Stimulated activated naive B cell treated with anti-CD40 and anti-IgM and Interleukin-4, amounts not matched to agents 10 μg/mL and 1 μg/mL and 100 μg/mL, for 72 hours (primary cell): ENCODE data around the gene PLEKHM1.
"Not testable (repeated sequence)": the region's sequence is repeated elsewhere in the genome, so short reads cannot be mapped to it uniquely, and the experiment has no call there.

Experiments used
- ATAC-seq, 2 donors: fragments of 150-1000 bp; cut with Tn5 transposase; replicated peaks; 2 replicates each; pipeline ENCODE4 v1.10.0; 2021; ENCODE audit warnings: moderate library complexity in 1 of 2
- DNase-seq: peaks from one replicate; pipeline ENCODE4 v3.0.0; 2021
- H3K27ac Mint-ChIP-seq: one replicate; pipeline ENCODE4 v1.8.0; 2022; ENCODE audit warnings: mild to moderate bottlenecking, mixed read lengths
- H3K27me3 Mint-ChIP-seq, 2 donors: one replicate each; pipeline ENCODE4 v1.8.0; 2022; ENCODE audit warnings: mixed read lengths in 2 of 2
- H3K36me3 Mint-ChIP-seq, 2 donors: one replicate each; pipeline ENCODE4 v1.8.0; 2022; ENCODE audit warnings: mixed read lengths in 2 of 2, mild to moderate bottlenecking in 1 of 2
- H3K4me1 Mint-ChIP-seq, 2 donors: one replicate each; pipeline ENCODE4 v1.8.0; 2022; ENCODE audit warnings: mixed read lengths in 2 of 2, mild to moderate bottlenecking in 1 of 2
- H3K4me3 Mint-ChIP-seq, 2 donors: one replicate each; pipeline ENCODE4 v1.8.0; 2022; ENCODE audit warnings: mild to moderate bottlenecking in 2 of 2, mixed read lengths in 2 of 2, moderate library complexity in 1 of 2
- H3K9me3 Mint-ChIP-seq, 2 donors: one replicate each; pipeline ENCODE4 v1.8.0; 2022; ENCODE audit warnings: mixed read lengths in 2 of 2, mild to moderate bottlenecking in 1 of 2

Gene PLEKHM1

DNA sequence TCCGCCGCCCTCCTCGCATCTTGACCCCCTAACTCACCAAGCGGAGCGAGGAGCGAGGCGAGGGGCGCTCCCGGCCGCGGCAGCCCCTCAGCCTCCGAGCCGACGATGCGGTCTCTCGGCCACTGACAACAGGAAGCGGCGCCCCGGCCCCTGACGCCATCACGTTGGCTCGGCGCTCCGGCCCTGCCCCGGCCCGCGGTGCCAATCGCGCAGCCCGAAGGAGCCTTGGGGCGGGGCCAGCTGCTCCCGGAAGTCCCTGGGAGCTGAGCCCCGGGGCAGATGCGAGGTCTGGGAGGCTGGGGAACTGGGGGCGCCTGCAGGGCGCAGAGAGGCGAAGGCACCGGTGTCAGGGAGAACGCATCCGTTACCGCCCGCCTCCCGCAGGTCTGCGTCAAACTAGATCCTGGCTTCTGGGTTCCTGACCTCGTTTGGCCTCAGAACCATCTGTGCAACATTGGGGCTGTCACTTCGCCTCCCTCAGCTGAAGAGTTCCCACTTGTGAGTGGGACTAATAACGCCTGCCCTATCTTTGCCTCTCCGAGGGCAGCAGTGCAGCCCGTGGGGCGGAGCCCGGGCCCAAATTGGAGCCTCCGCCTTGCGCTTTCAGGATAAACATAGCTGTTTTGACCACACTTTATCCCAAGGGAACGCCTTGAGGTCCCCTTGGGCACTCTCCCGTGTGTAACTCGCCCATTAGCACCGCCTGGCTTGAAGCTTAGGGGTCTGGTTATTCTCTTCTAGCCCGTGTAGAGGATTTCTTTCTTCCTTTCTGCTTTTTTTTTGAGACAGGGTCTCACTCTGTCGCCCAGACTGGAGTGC, at the start of gene PLEKHM1:
Gene PLEKHM1, minus strand, starts transcription at position 107 of the 819 bp plus-strand sequence. CDS start 8,237 bp downstream, outside the sequence.
- not testable (repeated sequence) for H3K9me3 Mint-ChIP-seq, H3K27me3 Mint-ChIP-seq, H3K36me3 Mint-ChIP-seq
- DNase-seq: peak; percentile 83
- H3K4me1 Mint-ChIP-seq: peaks cover 17 to 27% of the 10 kb centered on the region in 2 donors
- H3K27ac Mint-ChIP-seq: peak within 1 kb of the TSS; percentile 96
- ATAC-seq: peak; percentile 96 to 97
- peak within 1 kb of the TSS; percentile 91 to 94 for H3K4me3 Mint-ChIP-seq

DNA sequence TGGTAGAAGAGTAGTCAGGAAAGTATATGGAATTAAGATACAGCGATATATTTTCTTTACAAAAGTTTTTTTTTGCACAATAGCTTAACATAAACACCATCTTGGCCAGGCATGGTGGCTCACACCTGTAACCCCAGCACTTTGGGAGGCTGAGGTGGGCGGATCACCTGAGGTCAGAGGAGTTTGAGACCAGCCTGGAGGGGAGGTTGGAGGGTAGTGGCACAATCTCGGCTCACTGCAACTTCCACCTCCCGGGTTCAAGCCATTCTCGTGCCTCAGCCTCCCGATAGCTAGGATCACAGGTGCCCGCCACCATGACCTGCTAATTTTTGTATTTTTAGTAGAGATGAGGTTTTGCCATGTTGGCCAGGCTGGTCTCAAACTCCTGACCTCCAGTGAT, 47.6 kb upstream of the PLEKHM1 start:
- not testable (repeated sequence) for H3K4me3 Mint-ChIP-seq, H3K27me3 Mint-ChIP-seq, H3K4me1 Mint-ChIP-seq, H3K9me3 Mint-ChIP-seq, H3K36me3 Mint-ChIP-seq, ATAC-seq, DNase-seq, H3K27ac Mint-ChIP-seq

DNA sequence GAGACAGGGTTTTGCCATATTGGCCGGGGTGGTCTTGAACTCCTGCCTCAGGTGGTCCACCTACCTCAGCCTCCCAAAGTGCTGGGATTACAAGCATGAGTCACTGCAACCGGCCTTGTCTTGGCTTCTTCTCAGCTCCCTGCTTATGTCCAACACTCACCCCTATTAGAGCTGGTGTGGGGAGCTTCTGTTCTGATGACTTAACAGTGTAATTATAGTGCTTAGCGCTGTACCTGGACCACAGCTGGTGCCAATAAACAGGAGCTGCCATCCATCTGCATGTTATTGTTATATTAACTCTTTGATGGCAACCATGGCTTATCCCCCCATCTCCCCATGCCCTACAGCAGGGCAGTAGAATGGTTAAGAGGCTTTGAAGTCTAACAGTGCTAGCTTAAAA, 15.6 kb upstream of the PLEKHM1 start:
- H3K4me1 Mint-ChIP-seq, H3K27ac Mint-ChIP-seq, H3K4me3 Mint-ChIP-seq, DNase-seq, H3K9me3 Mint-ChIP-seq, H3K27me3 Mint-ChIP-seq, ATAC-seq: not testable (repeated sequence)
- H3K36me3 Mint-ChIP-seq: peaks cover 6 to 13% of the 10 kb centered on the region in 2 donors

DNA sequence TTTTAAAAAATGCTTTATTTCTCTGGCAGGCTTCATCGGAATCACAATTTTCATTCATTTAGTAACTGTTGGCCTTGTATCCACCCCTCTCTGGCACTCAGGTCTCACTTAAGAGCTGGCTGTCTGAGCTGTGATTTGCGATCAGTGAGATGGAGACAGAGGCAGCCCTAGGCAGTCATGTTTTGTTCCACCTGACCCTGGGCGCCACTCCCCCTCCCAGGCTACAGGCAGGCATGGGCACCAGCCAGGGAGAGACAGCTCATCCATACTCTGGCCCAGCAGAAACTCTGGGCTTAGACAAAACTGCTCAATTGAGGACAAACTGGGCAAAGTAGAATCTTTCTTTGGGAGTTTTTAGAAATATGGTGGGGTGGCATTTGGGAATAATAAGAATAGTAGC, 14.7 kb upstream of the PLEKHM1 start:
- ATAC-seq, H3K4me3 Mint-ChIP-seq, H3K9me3 Mint-ChIP-seq, DNase-seq, H3K4me1 Mint-ChIP-seq, H3K27me3 Mint-ChIP-seq: not testable (repeated sequence)
- peak overlapping the region; percentile 6 for H3K27ac Mint-ChIP-seq
- H3K36me3 Mint-ChIP-seq: peaks cover 6 to 13% of the 10 kb centered on the region in 2 donors

DNA sequence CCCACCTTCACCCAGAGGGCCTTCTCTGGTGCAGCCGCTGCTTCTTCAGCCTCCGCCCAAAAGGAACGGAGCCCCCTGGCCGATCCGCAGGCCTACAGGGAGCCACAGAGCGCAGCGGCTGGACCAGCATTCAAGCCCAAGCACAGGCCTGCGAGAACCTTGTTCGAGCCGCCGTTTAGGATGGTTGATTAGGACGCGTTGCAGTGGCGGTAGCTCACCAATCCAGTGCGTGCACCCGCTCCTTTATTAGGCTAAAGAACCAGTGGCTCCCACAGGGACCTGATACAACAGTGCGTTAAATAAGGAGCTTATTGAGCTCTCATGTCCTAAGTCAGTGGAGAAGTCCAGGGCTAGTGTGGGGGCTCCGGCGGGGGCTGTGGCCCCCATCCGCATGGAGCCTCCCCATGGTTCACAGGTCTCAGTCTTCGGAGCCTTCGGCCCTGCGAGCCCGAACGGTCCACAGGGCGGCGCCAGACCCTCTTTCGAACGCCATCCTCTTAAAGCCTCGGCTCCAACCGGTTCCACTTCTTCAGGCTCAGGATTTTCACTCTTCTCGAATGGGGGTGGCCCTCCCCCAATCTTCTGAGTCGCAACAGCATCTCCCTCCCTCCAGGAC, 10.7 kb upstream of the PLEKHM1 start:
- not testable (repeated sequence) for H3K27ac Mint-ChIP-seq, H3K4me1 Mint-ChIP-seq, H3K9me3 Mint-ChIP-seq, H3K27me3 Mint-ChIP-seq, H3K36me3 Mint-ChIP-seq
- ATAC-seq (peak; percentile 73 to 79), DNase-seq (peak; percentile 3)
- peak overlapping the region in 1 of 2 donors; percentile 39 for H3K4me3 Mint-ChIP-seq

DNA sequence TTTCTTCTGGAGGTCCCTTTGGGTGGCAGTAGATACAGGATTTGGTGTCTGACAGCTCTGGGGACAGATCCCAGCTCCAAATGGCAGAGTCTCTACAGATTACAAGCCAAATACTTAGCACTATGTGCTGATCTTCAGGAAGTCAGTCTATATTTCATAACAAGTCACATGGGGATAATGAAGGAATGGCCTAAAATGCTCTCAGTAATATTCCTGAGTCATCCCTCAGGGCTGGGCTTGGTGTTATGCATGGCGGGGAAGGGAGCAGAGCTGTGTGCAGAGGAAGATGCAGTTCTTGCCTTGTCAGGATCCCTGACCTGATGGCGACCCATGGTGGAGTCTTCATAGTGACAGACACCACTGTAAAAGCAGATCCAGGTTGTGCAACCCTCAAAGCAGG, 10.0 kb upstream of the PLEKHM1 start:
- not testable (repeated sequence) for H3K4me1 Mint-ChIP-seq, H3K9me3 Mint-ChIP-seq, H3K4me3 Mint-ChIP-seq, H3K27me3 Mint-ChIP-seq, H3K27ac Mint-ChIP-seq, H3K36me3 Mint-ChIP-seq, ATAC-seq, DNase-seq

DNA sequence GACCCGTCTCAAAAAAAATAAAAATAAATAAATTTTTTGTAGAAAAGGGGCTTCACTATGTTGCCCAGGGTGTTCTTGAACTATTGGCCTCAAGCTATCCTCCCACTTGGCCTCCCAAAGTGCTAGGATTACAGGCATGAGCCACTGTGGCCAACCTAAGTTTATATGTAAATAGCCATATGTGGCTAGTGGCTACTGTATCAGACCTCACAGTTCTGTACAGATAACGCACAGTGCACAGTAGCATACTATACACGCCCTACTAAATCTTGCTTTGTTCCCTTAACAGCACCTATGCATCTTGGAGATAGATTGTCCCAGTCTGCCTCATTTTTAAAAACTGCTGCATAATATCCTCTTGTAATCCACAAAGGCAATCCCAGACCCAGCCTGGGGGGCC, 8.7 kb upstream of the PLEKHM1 start:
- H3K27ac Mint-ChIP-seq, H3K27me3 Mint-ChIP-seq, H3K4me3 Mint-ChIP-seq: not testable (repeated sequence)

DNA sequence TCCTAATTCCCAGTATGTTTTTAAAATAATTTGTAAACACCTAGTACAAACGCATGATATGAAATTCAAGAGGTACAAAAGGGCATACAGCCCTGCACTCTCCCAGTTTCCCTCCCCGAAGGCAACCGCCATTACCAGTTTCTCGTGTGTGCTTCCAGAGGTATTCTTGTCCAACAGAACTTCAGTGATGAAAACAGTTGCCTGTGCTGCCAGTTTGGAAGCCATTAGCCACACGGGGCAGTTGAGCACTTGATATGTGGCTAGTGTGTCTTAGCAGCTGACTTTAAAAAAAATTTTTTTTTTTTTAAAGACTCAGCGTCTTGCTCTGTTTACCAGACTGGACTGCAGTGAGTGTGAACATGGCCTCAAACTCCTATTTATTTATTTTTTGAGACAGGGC, 7.9 kb upstream of the PLEKHM1 start:
- H3K4me1 Mint-ChIP-seq, H3K27me3 Mint-ChIP-seq, H3K9me3 Mint-ChIP-seq, H3K36me3 Mint-ChIP-seq, DNase-seq, ATAC-seq, H3K27ac Mint-ChIP-seq, H3K4me3 Mint-ChIP-seq: not testable (repeated sequence)

More for the DNA sequence above, 8.7 kb upstream of the PLEKHM1 start:
- not testable (repeated sequence) for DNase-seq, H3K9me3 Mint-ChIP-seq, ATAC-seq, H3K4me1 Mint-ChIP-seq, H3K36me3 Mint-ChIP-seq

DNA sequence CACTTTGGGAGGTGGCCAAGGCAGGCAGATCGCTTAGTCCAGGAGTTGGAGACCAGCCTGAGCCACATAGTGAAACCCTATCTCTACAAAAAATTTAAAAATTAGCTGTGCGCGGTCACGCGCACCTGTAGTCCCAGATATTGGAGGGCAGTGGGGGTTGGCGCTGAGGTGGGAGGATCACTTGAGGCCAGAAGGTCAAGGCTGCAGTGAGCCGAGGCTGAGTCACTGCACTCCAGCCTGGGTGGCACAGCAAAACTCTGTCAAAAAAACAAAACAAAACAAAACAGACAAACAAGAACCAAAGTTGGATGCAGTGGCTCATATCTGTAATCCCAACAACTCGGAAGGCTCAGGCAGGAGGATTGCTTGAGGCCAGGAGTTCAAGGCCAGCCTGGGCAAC, 6.9 kb upstream of the PLEKHM1 start:
- DNase-seq, H3K4me1 Mint-ChIP-seq, H3K36me3 Mint-ChIP-seq, H3K9me3 Mint-ChIP-seq, H3K27me3 Mint-ChIP-seq, H3K27ac Mint-ChIP-seq, H3K4me3 Mint-ChIP-seq, ATAC-seq: not testable (repeated sequence)

DNA sequence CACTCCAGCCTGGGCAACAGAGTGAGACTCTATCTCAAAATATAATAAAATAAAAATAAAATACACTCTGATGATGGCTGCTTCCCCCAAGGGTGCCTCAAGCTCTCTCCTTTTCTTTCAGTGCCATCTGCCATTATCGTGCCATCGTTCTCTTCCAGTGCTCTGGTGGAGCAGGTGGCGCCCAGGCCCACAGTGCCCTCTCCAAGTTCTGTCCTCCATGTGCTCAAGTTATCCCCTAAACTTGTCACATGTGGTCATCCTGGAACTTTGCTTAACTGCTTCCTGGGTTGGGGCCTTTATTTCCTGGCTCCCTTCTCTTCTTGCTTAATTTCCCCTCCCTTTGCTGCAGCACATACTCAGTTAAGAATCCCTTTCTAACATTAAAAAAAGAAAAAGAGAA, 6.0 kb upstream of the PLEKHM1 start:
- H3K4me3 Mint-ChIP-seq, H3K4me1 Mint-ChIP-seq, ATAC-seq, H3K36me3 Mint-ChIP-seq, H3K27ac Mint-ChIP-seq, H3K27me3 Mint-ChIP-seq, DNase-seq, H3K9me3 Mint-ChIP-seq: not testable (repeated sequence)

DNA sequence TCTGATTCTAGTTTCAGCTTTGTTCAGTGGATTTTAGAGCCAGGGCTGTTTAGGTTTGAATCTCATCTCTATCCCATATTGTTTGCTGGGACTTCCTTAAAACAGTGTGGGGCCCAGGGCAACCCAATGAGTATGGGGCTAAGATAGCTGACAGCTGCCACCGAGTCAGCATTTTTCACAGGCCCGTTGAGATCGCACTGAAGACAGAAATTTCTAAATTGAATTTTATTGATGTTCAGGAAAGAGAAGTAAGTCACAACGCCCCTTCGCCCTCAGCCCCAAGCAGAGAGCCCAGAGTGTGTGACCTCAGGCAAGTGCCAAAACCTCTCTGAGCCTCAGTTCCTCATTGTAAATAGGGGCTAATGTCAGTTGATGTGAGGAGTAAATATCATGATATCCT, 4.0 kb upstream of the PLEKHM1 start:
- not testable (repeated sequence) for H3K27me3 Mint-ChIP-seq, H3K9me3 Mint-ChIP-seq, DNase-seq, ATAC-seq, H3K4me3 Mint-ChIP-seq, H3K36me3 Mint-ChIP-seq, H3K4me1 Mint-ChIP-seq, H3K27ac Mint-ChIP-seq

DNA sequence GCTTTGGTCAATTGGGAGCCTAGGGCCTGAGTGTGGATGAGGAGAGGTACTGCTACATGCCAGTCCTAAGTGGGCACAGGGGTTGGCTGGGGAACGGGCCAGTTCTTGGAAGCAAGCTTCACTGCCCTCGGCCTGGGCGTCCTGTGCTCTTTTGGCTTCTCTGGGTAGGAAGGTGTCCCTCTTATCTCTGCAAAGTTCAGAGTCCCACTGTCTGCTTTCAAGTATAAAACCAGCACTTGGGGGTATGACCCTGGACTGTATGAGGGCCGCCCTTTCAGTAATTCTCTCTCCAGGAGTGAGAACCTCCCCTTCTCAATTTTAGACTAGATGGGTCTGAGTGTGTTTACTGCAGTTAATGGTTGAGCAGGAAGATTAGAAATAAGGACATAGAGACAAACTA, 1.6 kb upstream of the PLEKHM1 start:
- H3K4me3 Mint-ChIP-seq, H3K27ac Mint-ChIP-seq, H3K27me3 Mint-ChIP-seq, H3K36me3 Mint-ChIP-seq, H3K9me3 Mint-ChIP-seq, ATAC-seq, DNase-seq: not testable (repeated sequence)
- peaks cover 17 to 27% of the 10 kb centered on the region in 2 donors for H3K4me1 Mint-ChIP-seq

DNA sequence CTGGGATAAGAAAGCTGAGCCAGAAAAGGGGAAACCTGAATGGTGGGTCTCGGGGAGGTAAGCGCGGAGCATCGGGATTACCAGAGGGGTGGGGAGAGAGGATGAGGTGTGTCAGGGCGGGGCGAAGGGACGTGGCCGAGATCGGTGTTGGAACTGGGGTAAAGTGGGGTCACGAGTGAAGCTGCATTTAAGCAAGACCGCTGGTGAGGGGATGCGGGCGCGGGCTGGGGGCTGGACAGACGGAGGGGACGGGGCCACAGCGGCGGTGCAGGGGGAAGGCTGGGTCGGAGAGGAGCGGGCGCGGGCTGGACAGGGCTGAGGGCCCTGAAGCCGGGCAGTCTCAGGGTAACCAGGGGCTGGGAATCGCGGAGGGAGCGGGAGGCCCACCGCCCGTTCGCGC, 323 bp downstream of the PLEKHM1 start:
- H3K27me3 Mint-ChIP-seq, H3K36me3 Mint-ChIP-seq, H3K9me3 Mint-ChIP-seq: not testable (repeated sequence)
- DNase-seq (peak; percentile 2), ATAC-seq (peak; percentile 24 to 28)
- peak overlapping the region; percentile 91 to 94 for H3K4me3 Mint-ChIP-seq
- peak overlapping the region; percentile 96 for H3K27ac Mint-ChIP-seq
- peaks cover 17 to 27% of the 10 kb centered on the region in 2 donors for H3K4me1 Mint-ChIP-seq

DNA sequence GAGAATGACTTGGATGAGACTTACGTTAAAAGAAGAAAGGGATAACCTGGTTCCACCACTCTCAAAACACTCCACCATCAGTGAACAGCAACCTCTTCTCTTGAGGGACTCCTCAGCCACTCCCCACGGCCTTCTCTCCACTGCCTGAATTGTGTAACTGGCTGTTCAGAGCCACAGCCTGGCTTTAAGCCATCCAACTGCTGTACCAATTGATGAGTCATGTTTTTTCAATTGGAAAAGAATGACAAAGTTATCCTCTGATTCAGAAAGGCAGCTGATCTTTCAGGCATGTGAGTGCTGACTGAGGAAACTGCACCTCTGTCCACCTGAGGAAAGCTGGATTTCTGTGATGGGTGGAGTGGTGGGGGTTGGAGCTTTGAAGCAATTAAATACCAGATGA, 2.8 kb downstream of the PLEKHM1 start:
- DNase-seq, H3K9me3 Mint-ChIP-seq, H3K4me3 Mint-ChIP-seq, H3K27me3 Mint-ChIP-seq, H3K36me3 Mint-ChIP-seq, ATAC-seq: not testable (repeated sequence)
- peak overlapping the region; percentile 69 for H3K27ac Mint-ChIP-seq
- H3K4me1 Mint-ChIP-seq: peaks cover 26 to 42% of the 10 kb centered on the region in 2 donors

DNA sequence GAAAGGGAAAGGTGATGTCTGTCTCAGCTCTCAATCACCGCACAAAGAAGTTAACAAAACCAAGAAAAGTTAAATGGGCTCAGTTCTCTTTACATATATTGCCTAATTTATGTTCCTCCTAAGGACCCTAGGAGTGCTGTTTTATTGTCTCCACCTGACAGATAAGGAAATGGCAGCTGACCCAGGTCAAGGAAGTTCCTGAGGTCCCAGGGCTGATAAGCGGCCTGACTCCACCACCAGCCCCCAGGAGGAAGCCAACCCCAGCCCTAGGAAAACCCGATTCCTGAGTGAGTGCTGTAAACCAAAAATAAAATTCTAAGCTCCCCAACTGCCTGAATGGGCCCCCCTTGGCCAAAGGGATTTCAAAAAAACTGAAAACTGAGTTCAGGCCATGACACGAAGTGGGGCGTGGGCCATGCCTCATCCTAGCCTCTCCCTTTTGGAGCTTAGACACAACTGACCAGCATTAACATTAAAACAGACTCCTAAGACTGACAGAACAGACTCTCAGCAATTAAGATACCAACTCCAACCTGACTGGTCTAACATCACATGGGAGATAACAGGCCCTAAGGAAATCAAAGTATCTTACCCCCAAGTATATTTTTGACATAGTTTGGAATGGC, 6.8 kb downstream of the PLEKHM1 start:
- ATAC-seq, H3K9me3 Mint-ChIP-seq, DNase-seq, H3K27ac Mint-ChIP-seq, H3K4me3 Mint-ChIP-seq, H3K36me3 Mint-ChIP-seq, H3K27me3 Mint-ChIP-seq: not testable (repeated sequence)
- peaks cover 20 to 31% of the 10 kb centered on the region in 2 donors for H3K4me1 Mint-ChIP-seq
